ENCODE results near the gene SEC23A.

Gene SEC23A

GRCh38 chr14:38992067-38992844, 110.8 kb downstream of the SEC23A start:
- no peaks in the 10 kb centered on the region for H3K36me3 ChIP-seq (ENCODE audit: control insufficient read depth, low read length)
- no peaks in the 10 kb centered on the region for H4K20me1 ChIP-seq (ENCODE audit: control insufficient read depth, insufficient read depth, low read depth, low read length)
- no peaks in the 10 kb centered on the region for H3K9me2 ChIP-seq (replicated peaks; ENCODE audit: control insufficient read depth, low read length)
- H3K79me2 ChIP-seq (ENCODE audit: control insufficient read depth, low read length), result no peaks in the 10 kb centered on the region
- H3K27me3 ChIP-seq (ENCODE audit: control insufficient read depth, low read length), result no peaks in the 10 kb centered on the region
- no peak overlapping the region for H3K27ac ChIP-seq (ENCODE audit: low read depth, low read length)
- H3K4me2 ChIP-seq (ENCODE audit: low read length), result no peak overlapping the region
- H3K9me3 ChIP-seq (ENCODE audit: control insufficient read depth, insufficient read depth, low read length), result no peaks in the 10 kb centered on the region
- no peak overlapping the region for H3K4me3 ChIP-seq (ENCODE audit: low read length)
- H3K4me1 ChIP-seq (ENCODE audit: control insufficient read depth, low read length), result no peaks in the 10 kb centered on the region
- H3F3A ChIP-seq (ENCODE audit: control insufficient read depth, insufficient read depth), result no peaks in the 10 kb centered on the region
- TF ChIP-seq CTCF (IDR thresholded peaks at IDR 0.05; ENCODE audit: low read depth, low read length, poor library complexity, severe bottlenecking) (no peak), EZH2phosphoT487 (IDR thresholded peaks at IDR 0.05; ENCODE audit: borderline replicate concordance, low read length) (no peak)

DNA sequence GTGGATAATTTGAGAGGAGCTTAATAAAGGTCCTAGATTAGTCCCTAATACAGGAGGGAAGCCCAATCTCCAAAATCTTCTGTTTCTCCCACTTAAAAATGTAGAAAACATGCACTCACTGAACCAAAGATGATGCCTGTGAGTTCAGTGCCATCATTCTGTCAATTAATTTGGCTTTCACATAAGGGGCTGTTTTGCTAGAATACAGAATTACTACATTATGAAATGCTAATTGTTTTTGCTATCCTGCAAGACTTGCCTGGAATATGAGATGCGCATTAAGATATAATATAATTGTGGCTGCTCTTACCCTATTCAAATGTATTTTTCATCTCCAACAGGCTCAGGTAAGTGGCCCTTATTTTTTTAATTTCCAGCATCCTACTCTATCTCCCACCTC, 111.7 kb downstream of the SEC23A start:
- Histone ChIP-seq H3K36me3 (ENCODE audit: control insufficient read depth, low read length) (no peaks in the 10 kb centered on the region), H3K27me3 (ENCODE audit: control insufficient read depth, low read length) (no peaks in the 10 kb centered on the region), H3K4me3 (ENCODE audit: low read length) (no peak overlapping the region), H4K20me1 (ENCODE audit: control insufficient read depth, insufficient read depth, low read depth, low read length) (no peaks in the 10 kb centered on the region), H3F3A (ENCODE audit: control insufficient read depth, insufficient read depth) (no peaks in the 10 kb centered on the region), H3K4me1 (ENCODE audit: control insufficient read depth, low read length) (no peaks in the 10 kb centered on the region), H3K27ac (ENCODE audit: low read depth, low read length) (no peak overlapping the region), H3K9me2 (replicated peaks; ENCODE audit: control insufficient read depth, low read length) (no peaks in the 10 kb centered on the region), H3K4me2 (ENCODE audit: low read length) (no peak overlapping the region), H3K9me3 (ENCODE audit: control insufficient read depth, insufficient read depth, low read length) (no peaks in the 10 kb centered on the region), H3K79me2 (ENCODE audit: control insufficient read depth, low read length) (no peaks in the 10 kb centered on the region)
- TF ChIP-seq CTCF (IDR thresholded peaks at IDR 0.05; ENCODE audit: low read depth, low read length, poor library complexity, severe bottlenecking), result no peak
- TF ChIP-seq EZH2phosphoT487 (IDR thresholded peaks at IDR 0.05; ENCODE audit: borderline replicate concordance, low read length), result no peak

GRCh38 chr14:38989922-38990546, 113.0 kb downstream of the SEC23A start:
- H3K27me3 ChIP-seq (ENCODE audit: control insufficient read depth, low read length), result no peaks in the 10 kb centered on the region
- H3K9me3 ChIP-seq (ENCODE audit: control insufficient read depth, insufficient read depth, low read length), result no peaks in the 10 kb centered on the region
- no peaks in the 10 kb centered on the region for H3K9me2 ChIP-seq (replicated peaks; ENCODE audit: control insufficient read depth, low read length)
- TF ChIP-seq CTCF (IDR thresholded peaks at IDR 0.05; ENCODE audit: low read depth, low read length, poor library complexity, severe bottlenecking) (no peak), EZH2phosphoT487 (IDR thresholded peaks at IDR 0.05; ENCODE audit: borderline replicate concordance, low read length) (no peak)
- H3K4me3 ChIP-seq (ENCODE audit: low read length), result no peak overlapping the region
- H3K4me2 ChIP-seq (ENCODE audit: low read length), result no peak overlapping the region
- H3F3A ChIP-seq (ENCODE audit: control insufficient read depth, insufficient read depth), result no peaks in the 10 kb centered on the region
- H3K79me2 ChIP-seq (ENCODE audit: control insufficient read depth, low read length), result no peaks in the 10 kb centered on the region
- no peaks in the 10 kb centered on the region for H3K36me3 ChIP-seq (ENCODE audit: control insufficient read depth, low read length)
- no peaks in the 10 kb centered on the region for H4K20me1 ChIP-seq (ENCODE audit: control insufficient read depth, insufficient read depth, low read depth, low read length)
- H3K27ac ChIP-seq (ENCODE audit: low read depth, low read length), result no peak overlapping the region
- H3K4me1 ChIP-seq (ENCODE audit: control insufficient read depth, low read length), result no peaks in the 10 kb centered on the region

Data from DOHH2 (cell line).